Tongue (tissue), 2 donors: ENCODE results near the gene DOP1A. TPM values are rescaled to one million over a fixed set of nuclear protein-coding genes. Genes with fewer than 3 reads are reported as not detected.

Experiments used
- DNase-seq: peaks from one replicate; pipeline ENCODE4 v3.0.0-alpha.2; 2015
- total RNA-seq: library from RNA; depleted of rRNA; stranded (reverse); fragments of >200 nt; gene quantifications from one replicate; pipeline ENCODE4 v1.2.3, GENCODE V29; 2014

The DOP1A gene
- total RNA-seq, 1 donor from 2014 or later: 55.4 TPM

DNA sequence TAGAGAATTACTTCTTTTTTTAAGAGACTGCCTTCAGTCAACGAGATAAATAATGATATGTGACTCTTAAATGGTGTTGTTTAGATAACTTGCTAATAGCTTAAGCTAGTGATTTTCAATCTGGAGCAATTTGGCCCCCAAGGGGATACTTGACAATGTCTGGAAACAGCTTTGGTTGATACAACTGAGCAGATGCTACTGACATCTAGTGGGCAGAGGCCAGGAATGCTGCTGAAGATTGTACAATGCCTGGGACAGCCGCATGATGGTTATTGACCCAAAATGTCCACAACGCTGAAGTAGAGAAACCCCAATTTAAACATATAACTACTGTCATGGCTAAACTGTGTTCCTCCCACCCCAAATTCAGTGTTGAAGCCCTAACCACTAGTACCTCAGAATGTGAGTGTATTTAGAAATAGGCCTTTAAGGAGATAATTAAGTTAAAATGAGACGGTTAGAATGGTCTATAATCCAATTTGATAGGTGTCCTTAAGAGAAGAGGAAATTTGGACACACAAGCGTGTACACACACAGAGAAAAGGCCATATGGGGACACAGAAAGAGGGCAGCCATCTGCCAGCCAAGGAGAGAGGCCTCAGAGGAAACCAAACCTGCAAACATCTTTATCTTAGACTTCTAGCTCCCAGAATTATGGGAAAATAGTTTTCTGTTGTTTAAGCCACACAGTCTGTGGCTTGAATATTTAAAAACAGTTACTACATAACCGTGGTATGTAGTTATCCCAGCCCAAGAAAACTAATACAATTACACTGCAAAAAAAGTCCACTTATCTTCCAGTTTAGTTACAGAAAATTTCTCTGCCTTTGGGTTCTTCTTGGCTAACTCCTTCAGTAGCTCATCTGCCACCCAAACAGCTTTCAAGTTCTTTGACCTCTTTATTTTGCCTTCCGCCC, 147.9 kb downstream of the DOP1A start:
- DNase-seq: peak; percentile 89

- DNase-seq: no peak
These were observed 149.3 kb downstream of the DOP1A start for GRCh38 chr6:83216806-83217205.

Other genes with a start within 250 kb of the DOP1A start
- 12.6 TPM for gene UBE3D, start 1.8 kb upstream of the DOP1A start, total RNA-seq
- 40.6 TPM for gene PGM3, start 125.6 kb downstream of the DOP1A start, total RNA-seq
- 2.4 TPM for gene RWDD2A, start 125.7 kb downstream of the DOP1A start, total RNA-seq